ENCODE results near the gene CTSH.

GRCh38 chr15:78979456-78980320 lies 34.8 kb upstream of the CTSH start:
- TF ChIP-seq CTCF (IDR thresholded peaks at IDR 0.05) (peak; percentile 63 to 84 (median 77)), POLR2A (IDR thresholded peaks at IDR 0.05) (no peak)
